Liver (tissue), 9 donors: Measurements from ENCODE around the gene NTMT1. TPM values are rescaled to one million over a fixed set of nuclear protein-coding genes. Genes with fewer than 3 reads are reported as not detected.

Source experiments
- DNase-seq: peaks from one replicate; pipeline ENCODE4 v3.0.0-alpha.2; 2017; ENCODE audit warnings: low spot score
- H3K27ac ChIP-seq, 2 donors: one replicate each; pipeline ENCODE4 v1.7.0; 2013; ENCODE audit warnings: inconsistent platforms in 2 of 2, low read length in 2 of 2, control low read depth in 1 of 2, low read depth in 1 of 2, mild to moderate bottlenecking in 1 of 2
- H3K27me3 ChIP-seq, 4 donors: one replicate each; pipeline versions ENCODE4 v1.6.1 to v1.7.0; 2013; ENCODE audit warnings: low read length in 3 of 4, inconsistent platforms in 1 of 4, mild to moderate bottlenecking in 1 of 4, moderate library complexity in 1 of 4; ENCODE audit not compliant: control insufficient read depth in 4 of 4, insufficient read depth in 4 of 4
- H3K36me3 ChIP-seq, 4 donors: one replicate each; pipeline versions ENCODE4 v1.6.1 to v1.7.0; 2013; ENCODE audit warnings: low read length in 3 of 4, mild to moderate bottlenecking in 3 of 4, low read depth in 1 of 4, moderate library complexity in 1 of 4; ENCODE audit not compliant: control insufficient read depth in 4 of 4, insufficient read depth in 3 of 4
- H3K4me1 ChIP-seq, 4 donors: one replicate each; pipeline versions ENCODE4 v1.6.1 to v1.7.0; 2013; ENCODE audit warnings: low read length in 3 of 4, mild to moderate bottlenecking in 3 of 4, moderate library complexity in 1 of 4; ENCODE audit not compliant: control insufficient read depth in 4 of 4, insufficient read depth in 4 of 4
- H3K4me3 ChIP-seq, 3 donors: one replicate each; pipeline versions ENCODE4 v1.6.1 to v1.7.0; 2013; ENCODE audit warnings: low read length in 3 of 3, control low read depth in 1 of 3, low read depth in 1 of 3, mild to moderate bottlenecking in 1 of 3
- H3K9ac ChIP-seq, 2 donors: one replicate each; pipeline ENCODE4 v1.7.0; 2013; ENCODE audit warnings: low read length in 2 of 2, mild to moderate bottlenecking in 2 of 2, moderate library complexity in 2 of 2, control low read depth in 1 of 2, low read depth in 1 of 2
- H3K9me3 ChIP-seq, 4 donors: one replicate each; pipeline versions ENCODE4 v1.6.1 to v1.7.0; 2013; ENCODE audit warnings: low read length in 3 of 4; ENCODE audit not compliant: control insufficient read depth in 4 of 4
- ATF3 ChIP-seq: IDR thresholded peaks from 2 replicates; pipeline ENCODE4 v1.6.1; 2016; ENCODE audit warnings: antibody characterized with exemption
- CTCF ChIP-seq: fragments of 150-350 bp; IDR thresholded peaks from 2 replicates; pipeline ENCODE4 v1.5.1; 2017; ENCODE audit warnings: improper control_type of control experiment, low read depth, low read length; ENCODE audit not compliant: missing input control
- EGR1 ChIP-seq, 2 donors: IDR thresholded peaks; 2 replicates each; pipeline ENCODE4 v1.6.1; 2016 to 2018; ENCODE audit warnings: antibody characterized with exemption in 2 of 2, low read depth in 2 of 2
- FOXA1 ChIP-seq: IDR thresholded peaks from 2 replicates; pipeline ENCODE4 v1.6.1; 2016; ENCODE audit warnings: antibody characterized with exemption
- HNF4A ChIP-seq, 2 donors: conservative IDR thresholded peaks; 2 replicates each; pipeline ENCODE4 v1.6.1; 2016; ENCODE audit warnings: antibody characterized with exemption in 2 of 2, mild to moderate bottlenecking in 2 of 2
- HNF4G ChIP-seq: IDR thresholded peaks from 2 replicates; pipeline ENCODE4 v1.6.1; 2016; ENCODE audit warnings: antibody characterized with exemption
- MAX ChIP-seq: IDR thresholded peaks from 2 replicates; pipeline ENCODE4 v1.6.1; 2016; ENCODE audit warnings: antibody characterized with exemption
- NR2F2 ChIP-seq: IDR thresholded peaks from 2 replicates; pipeline ENCODE4 v1.6.1; 2016; ENCODE audit warnings: antibody characterized with exemption
- RXRA ChIP-seq, 2 donors: IDR thresholded peaks; 2 replicates each; pipeline ENCODE4 v1.6.1; 2017 to 2018; ENCODE audit warnings: antibody characterized with exemption in 2 of 2, mild to moderate bottlenecking in 1 of 2
- TAF1 ChIP-seq: conservative IDR thresholded peaks from 2 replicates; pipeline ENCODE4 v1.6.1; 2016; ENCODE audit warnings: antibody characterized with exemption, mild to moderate bottlenecking
- YY1 ChIP-seq: IDR thresholded peaks from 2 replicates; pipeline ENCODE4 v1.6.1; 2016; ENCODE audit warnings: antibody characterized with exemption, mild to moderate bottlenecking
- ZBTB33 ChIP-seq: IDR thresholded peaks from 2 replicates; pipeline ENCODE4 v1.6.1; 2016; ENCODE audit warnings: antibody characterized with exemption
- WGBS: extraction: QIAGEN DNeasy Blood & Tissue Kit; methylation state at CpG from one replicate; pipeline ENCODE4 v1.1.7; 2013; 5-methylcytosine and 5-hydroxymethylcytosine counted together
- polyA plus RNA-seq, 2 donors: library from polyadenylated mRNA; stranded (reverse) in 1 of 2; unstranded in 1 of 2; fragments of 200-250 nt in 1 of 2; fragments of >200 nt in 1 of 2; fragmentation: Nextera tagmentation in 1 of 2; extraction: Ambion mirVana in 1 of 2; gene quantifications; one replicate each; pipeline versions ENCODE4 v1.2.1 to v1.2.3, GENCODE V29; 2013 to 2015
- total RNA-seq, 2 donors: library from RNA; depleted of rRNA; stranded (reverse); fragments of >200 nt; gene quantifications; one replicate each; pipeline ENCODE4 v1.2.3, GENCODE V29; 2014
- donor health status: healthy.
- donor health status: healthy.
- donor health status: healthy.
- donor health status: healthy.
- donor health status: healthy.

Gene NTMT1
- total and polyA plus RNA-seq, 4 donors, result 13.1 to 42.5 (median 26.2) TPM

GRCh38 chr9:129586245-129586644 lies 39.7 kb upstream of the NTMT1 start (continued):
- TF ChIP-seq CTCF (no peak), HNF4G (no peak), NR2F2 (no peak), RXRA (IDR thresholded peaks at IDR 0.05) (no peak)

- 84% methylated on average over 8 of the region's 8 CpGs for WGBS
- TF ChIP-seq CTCF (no peak), YY1 (no peak), EGR1 (IDR thresholded peaks at IDR 0.05; ENCODE audit: low read depth in 2 of 2) (no peak), ZBTB33 (no peak)
- H3K9ac ChIP-seq, result no peak overlapping the region
- H3K4me3 ChIP-seq, result no peak overlapping the region
- DNase-seq, result no peak
- no peaks in the 10 kb centered on the region for H3K4me1 ChIP-seq
- H3K9me3 ChIP-seq, result no peaks in the 10 kb centered on the region
- H3K27me3 ChIP-seq, result no peaks in the 10 kb centered on the region
- H3K27ac ChIP-seq, result no peak overlapping the region
- no peaks in the 10 kb centered on the region for H3K36me3 ChIP-seq
Measured at GRCh38 chr9:129586685-129587084, 39.3 kb upstream of the NTMT1 start.

- no peak overlapping the region for H3K27ac ChIP-seq
- no peaks in the 10 kb centered on the region for H3K36me3 ChIP-seq
- DNase-seq, result no peak
- H3K9ac ChIP-seq, result no peak overlapping the region
- no peak for TF ChIP-seq ATF3
- TF ChIP-seq NR2F2, result no peak
- no peak for TF ChIP-seq HNF4G
- TF ChIP-seq TAF1, result no peak
- no peak for TF ChIP-seq FOXA1
- no peak for TF ChIP-seq CTCF
- no peak for TF ChIP-seq RXRA (IDR thresholded peaks at IDR 0.05)
- no peak for TF ChIP-seq ZBTB33
- TF ChIP-seq MAX, result no peak
- no peak for TF ChIP-seq HNF4A (conservative IDR thresholded peaks at IDR 0.05)
- WGBS, result 92% methylated on average over 23 of the region's 23 CpGs
- H3K27me3 ChIP-seq, result no peaks in the 10 kb centered on the region
- H3K4me1 ChIP-seq, result no peaks in the 10 kb centered on the region
- H3K4me3 ChIP-seq, result no peak overlapping the region
- no peaks in the 10 kb centered on the region for H3K9me3 ChIP-seq
Measured at GRCh38 chr9:129587487-129588262, 38.3 kb upstream of the NTMT1 start.
